ENCODE measurements around the gene DOCK10. TPM values are rescaled to one million over a fixed set of nuclear protein-coding genes. Genes with fewer than 3 reads are reported as not detected.

Gene DOCK10
- total RNA-seq, 2 experiments from 2014 or later, result 40.8 to 68.2 TPM

DNA sequence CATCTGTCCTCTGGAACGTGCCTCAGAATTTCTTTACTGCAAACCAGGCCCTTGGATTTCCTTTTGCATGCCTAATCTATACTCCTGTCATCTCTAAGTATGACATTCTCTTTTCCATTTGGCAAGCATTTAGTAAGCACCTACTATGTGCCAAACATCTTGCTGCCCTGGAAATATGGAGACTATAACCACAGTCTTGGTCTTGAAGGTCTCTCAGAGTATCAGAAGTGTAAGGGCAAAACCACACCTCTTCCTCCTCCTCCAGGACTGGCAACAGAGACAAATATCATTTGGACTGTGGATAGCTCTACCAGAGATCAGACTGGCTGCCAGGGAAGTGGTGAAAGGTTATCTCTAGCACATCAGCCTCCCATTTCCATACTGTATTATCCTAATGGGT is 11.4 kb downstream of the DOCK10 start:
- CTCF ChIA-PET (ENCODE audit: unreplicated experiment), result no interaction called here
- TF ChIP-seq, protein P1, sequence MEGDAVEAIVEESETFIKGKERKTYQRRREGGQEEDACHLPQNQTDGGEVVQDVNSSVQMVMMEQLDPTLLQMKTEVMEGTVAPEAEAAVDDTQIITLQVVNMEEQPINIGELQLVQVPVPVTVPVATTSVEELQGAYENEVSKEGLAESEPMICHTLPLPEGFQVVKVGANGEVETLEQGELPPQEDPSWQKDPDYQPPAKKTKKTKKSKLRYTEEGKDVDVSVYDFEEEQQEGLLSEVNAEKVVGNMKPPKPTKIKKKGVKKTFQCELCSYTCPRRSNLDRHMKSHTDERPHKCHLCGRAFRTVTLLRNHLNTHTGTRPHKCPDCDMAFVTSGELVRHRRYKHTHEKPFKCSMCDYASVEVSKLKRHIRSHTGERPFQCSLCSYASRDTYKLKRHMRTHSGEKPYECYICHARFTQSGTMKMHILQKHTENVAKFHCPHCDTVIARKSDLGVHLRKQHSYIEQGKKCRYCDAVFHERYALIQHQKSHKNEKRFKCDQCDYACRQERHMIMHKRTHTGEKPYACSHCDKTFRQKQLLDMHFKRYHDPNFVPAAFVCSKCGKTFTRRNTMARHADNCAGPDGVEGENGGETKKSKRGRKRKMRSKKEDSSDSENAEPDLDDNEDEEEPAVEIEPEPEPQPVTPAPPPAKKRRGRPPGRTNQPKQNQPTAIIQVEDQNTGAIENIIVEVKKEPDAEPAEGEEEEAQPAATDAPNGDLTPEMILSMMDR (conservative IDR thresholded peaks at IDR 0.05; ENCODE audit: low read length), result no peak
- no peak for TF ChIP-seq EZH2phosphoT487 (IDR thresholded peaks at IDR 0.05; ENCODE audit: borderline replicate concordance, low read depth, low read length)
- POLR2A ChIA-PET, result no interaction called here
- Histone ChIP-seq H3K4me1 (ENCODE audit: insufficient read depth, low read length, poor library complexity, severe bottlenecking) (no peaks in the 10 kb centered on the region), H2AFZ (ENCODE audit: low read length) (no peak overlapping the region), H4K20me1 (ENCODE audit: insufficient read depth, low read length) (no peaks in the 10 kb centered on the region), H3K9me3 (ENCODE audit: low read length) (no peaks in the 10 kb centered on the region), H3K79me2 (ENCODE audit: insufficient read depth, low read depth, low read length) (no peaks in the 10 kb centered on the region), H3K36me3 (ENCODE audit: insufficient read depth, low read length) (no peaks in the 10 kb centered on the region; the same call in 1 of the 2 replicates), H3K9me2 (ENCODE audit: insufficient read depth, low read length) (no peaks in the 10 kb centered on the region), H3K4me2 (ENCODE audit: low read length) (no peak overlapping the region), H3K27ac (ENCODE audit: low read depth, low read length, poor library complexity, severe bottlenecking) (no peak overlapping the region), H3K4me3 (ENCODE audit: low read depth, low read length, poor library complexity, severe bottlenecking) (no peak overlapping the region)
- BruUV-seq (replicated peaks), result no TSS peak
- DNase-seq (ENCODE audit: low spot score), result no peak
- intact Hi-C loops (cut with micrococcal nuclease; ENCODE audit: unreplicated experiment), result no loop called here

- intact Hi-C loops (cut with micrococcal nuclease; ENCODE audit: unreplicated experiment), result no loop called here
- H3K36me3 ChIP-seq (ENCODE audit: insufficient read depth, low read length), result no peaks in the 10 kb centered on the region; the same call in 1 of the 2 replicates
- H3K4me1 ChIP-seq (ENCODE audit: insufficient read depth, low read length, poor library complexity, severe bottlenecking), result no peaks in the 10 kb centered on the region
- ChIA-PET POLR2A (no interaction called here), CTCF (ENCODE audit: unreplicated experiment) (no interaction called here)
- no peak overlapping the region for H3K4me2 ChIP-seq (ENCODE audit: low read length)
- no peak overlapping the region for H3K4me3 ChIP-seq (ENCODE audit: low read depth, low read length, poor library complexity, severe bottlenecking)
- DNase-seq (ENCODE audit: low spot score), result no peak
- no peak overlapping the region for H2AFZ ChIP-seq (ENCODE audit: low read length)
- H3K79me2 ChIP-seq (ENCODE audit: insufficient read depth, low read depth, low read length), result no peaks in the 10 kb centered on the region
- no peaks in the 10 kb centered on the region for H3K9me2 ChIP-seq (ENCODE audit: insufficient read depth, low read length)
- H3K9me3 ChIP-seq (ENCODE audit: low read length), result no peaks in the 10 kb centered on the region
- no peaks in the 10 kb centered on the region for H4K20me1 ChIP-seq (ENCODE audit: insufficient read depth, low read length)
- no peak overlapping the region for H3K27ac ChIP-seq (ENCODE audit: low read depth, low read length, poor library complexity, severe bottlenecking)
- no peak for TF ChIP-seq EZH2phosphoT487 (IDR thresholded peaks at IDR 0.05; ENCODE audit: borderline replicate concordance, low read depth, low read length)
- TF ChIP-seq, protein P1 (conservative IDR thresholded peaks at IDR 0.05; ENCODE audit: low read length), result no peak
- no TSS peak for BruUV-seq (replicated peaks)
Measured at GRCh38 chr2:225030203-225030602, 12.1 kb downstream of the DOCK10 start.

- Histone ChIP-seq H3K9me3 (ENCODE audit: low read length) (no peaks in the 10 kb centered on the region), H4K20me1 (ENCODE audit: insufficient read depth, low read length) (no peaks in the 10 kb centered on the region), H3K36me3 (ENCODE audit: insufficient read depth, low read length) (no peaks in the 10 kb centered on the region; the same call in 1 of the 2 replicates), H3K27ac (ENCODE audit: low read depth, low read length, poor library complexity, severe bottlenecking) (no peak overlapping the region), H3K4me1 (ENCODE audit: insufficient read depth, low read length, poor library complexity, severe bottlenecking) (no peaks in the 10 kb centered on the region), H3K9me2 (ENCODE audit: insufficient read depth, low read length) (no peaks in the 10 kb centered on the region), H3K4me2 (ENCODE audit: low read length) (no peak overlapping the region), H2AFZ (ENCODE audit: low read length) (no peak overlapping the region), H3K79me2 (ENCODE audit: insufficient read depth, low read depth, low read length) (no peaks in the 10 kb centered on the region), H3K4me3 (ENCODE audit: low read depth, low read length, poor library complexity, severe bottlenecking) (no peak overlapping the region)
- TF ChIP-seq, protein P1 (conservative IDR thresholded peaks at IDR 0.05; ENCODE audit: low read length), result no peak
- no peak for TF ChIP-seq EZH2phosphoT487 (IDR thresholded peaks at IDR 0.05; ENCODE audit: borderline replicate concordance, low read depth, low read length)
- POLR2A ChIA-PET, result no interaction called here
- BruUV-seq (replicated peaks), result no TSS peak
- no peak for DNase-seq (ENCODE audit: low spot score)
- CTCF ChIA-PET (ENCODE audit: unreplicated experiment), result interaction anchor here (0.6 kb wide), 1 partner anchor 1934 kb away, joined by 4 read pairs; no protein-coding TSS in a partner anchor
- intact Hi-C loops (cut with micrococcal nuclease; ENCODE audit: unreplicated experiment), result no loop called here
Measured at GRCh38 chr2:225028572-225028971, 13.7 kb downstream of the DOCK10 start.
